PFSK-1 (cell line): ENCODE measurements around the gene XXYLT1.

Source experiments
- FOXP2 ChIP-seq: optimal IDR thresholded peaks from 2 replicates; pipeline ENCODE3; 2011; ENCODE audit warnings: borderline replicate concordance, control low read depth, inconsistent platforms; ENCODE audit not compliant: insufficient read depth; ENCODE audit errors: extremely low read length, extremely low read depth
- POLR2AphosphoS5 ChIP-seq: IDR thresholded peaks from 2 replicates; pipeline ENCODE4 v1.6.1; 2012; ENCODE audit warnings: low read depth, mild to moderate bottlenecking, control low read depth, low read length, moderate library complexity
- REST ChIP-seq, 2 experiments: IDR thresholded peaks; 2 replicates each; pipeline versions ENCODE4 v1.6.1 to v1.8.0; 2011 to 2012; ENCODE audit warnings: low read depth in 2 of 2, low read length in 2 of 2, control low read depth in 1 of 2, inconsistent platforms in 1 of 2, mild to moderate bottlenecking in 1 of 2, moderate library complexity in 1 of 2; ENCODE audit not compliant: insufficient read depth in 1 of 2

- TF ChIP-seq REST (IDR thresholded peaks at IDR 0.05; ENCODE audit: insufficient read depth in 1 of 2, low read depth in 2 of 2, low read length in 2 of 2): no peak
- no peak for TF ChIP-seq POLR2AphosphoS5
- TF ChIP-seq FOXP2: no peak
Observed at GRCh38 chr3:195265363-195265976, 5.5 kb downstream of the XXYLT1 start.
